ENCODE measurements around the gene MMEL1.
A peak's percentile ranks its signal among the peaks of the same experiment; 100 is the strongest.

Gene MMEL1

DNA sequence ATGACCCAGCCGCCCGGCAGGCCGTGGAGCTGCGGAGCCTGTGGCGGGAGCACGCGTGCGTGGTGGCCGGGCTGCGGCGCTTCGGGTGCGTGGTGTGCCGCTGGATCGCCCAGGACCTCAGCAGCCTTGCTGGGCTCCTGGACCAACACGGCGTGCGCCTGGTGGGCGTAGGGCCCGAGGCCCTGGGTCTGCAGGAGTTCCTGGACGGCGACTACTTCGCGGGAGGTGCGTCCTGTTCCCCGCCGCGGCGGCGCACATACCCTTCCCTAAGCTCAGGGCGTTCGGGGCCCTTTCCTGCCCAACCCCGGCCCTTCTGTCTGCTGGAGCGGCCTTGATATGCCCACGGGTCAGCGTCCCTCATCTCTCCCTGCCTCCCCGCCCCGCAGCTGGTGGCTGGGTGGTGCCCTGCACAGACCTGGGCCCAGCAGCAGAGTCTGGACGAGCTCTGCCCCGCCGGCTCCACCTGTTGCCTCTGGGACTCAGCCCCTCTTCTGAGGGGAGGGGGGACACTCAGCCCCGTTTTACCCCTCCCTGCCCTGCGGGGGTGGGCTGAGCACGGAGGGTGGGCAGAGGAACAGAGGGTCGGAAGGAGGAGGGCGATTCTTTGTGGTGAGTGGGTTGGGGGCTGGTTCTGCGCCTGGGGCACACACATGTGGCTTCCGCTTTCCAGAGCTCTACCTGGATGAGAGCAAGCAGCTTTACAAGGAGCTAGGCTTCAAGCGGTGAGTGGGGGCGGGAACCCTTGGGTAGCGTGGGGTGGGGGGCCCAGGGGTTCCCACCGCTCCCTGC lies 45.6 kb downstream of the MMEL1 start:
- peak; percentile 23 to 44 for DNase-seq (ENCODE audit: low read depth in 1 of 2, low spot score in 1 of 2)
- Histone ChIP-seq H3K27ac (replicated peaks) (0 out of 2 replicates have a peak overlapping the region, but pooled peaks have one; percentile 5), H3K27me3 (ENCODE audit: insufficient read depth, poor library complexity, severe bottlenecking) (no peaks in the 10 kb centered on the region), H3K4me3 (replicated peaks; ENCODE audit: insufficient read depth, low read length) (peak overlapping the region; percentile 75)
- TF ChIP-seq, protein P1, sequence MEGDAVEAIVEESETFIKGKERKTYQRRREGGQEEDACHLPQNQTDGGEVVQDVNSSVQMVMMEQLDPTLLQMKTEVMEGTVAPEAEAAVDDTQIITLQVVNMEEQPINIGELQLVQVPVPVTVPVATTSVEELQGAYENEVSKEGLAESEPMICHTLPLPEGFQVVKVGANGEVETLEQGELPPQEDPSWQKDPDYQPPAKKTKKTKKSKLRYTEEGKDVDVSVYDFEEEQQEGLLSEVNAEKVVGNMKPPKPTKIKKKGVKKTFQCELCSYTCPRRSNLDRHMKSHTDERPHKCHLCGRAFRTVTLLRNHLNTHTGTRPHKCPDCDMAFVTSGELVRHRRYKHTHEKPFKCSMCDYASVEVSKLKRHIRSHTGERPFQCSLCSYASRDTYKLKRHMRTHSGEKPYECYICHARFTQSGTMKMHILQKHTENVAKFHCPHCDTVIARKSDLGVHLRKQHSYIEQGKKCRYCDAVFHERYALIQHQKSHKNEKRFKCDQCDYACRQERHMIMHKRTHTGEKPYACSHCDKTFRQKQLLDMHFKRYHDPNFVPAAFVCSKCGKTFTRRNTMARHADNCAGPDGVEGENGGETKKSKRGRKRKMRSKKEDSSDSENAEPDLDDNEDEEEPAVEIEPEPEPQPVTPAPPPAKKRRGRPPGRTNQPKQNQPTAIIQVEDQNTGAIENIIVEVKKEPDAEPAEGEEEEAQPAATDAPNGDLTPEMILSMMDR (IDR thresholded peaks at IDR 0.05; ENCODE audit: insufficient read depth, low read length): no peak
- TF ChIP-seq, protein P2, sequence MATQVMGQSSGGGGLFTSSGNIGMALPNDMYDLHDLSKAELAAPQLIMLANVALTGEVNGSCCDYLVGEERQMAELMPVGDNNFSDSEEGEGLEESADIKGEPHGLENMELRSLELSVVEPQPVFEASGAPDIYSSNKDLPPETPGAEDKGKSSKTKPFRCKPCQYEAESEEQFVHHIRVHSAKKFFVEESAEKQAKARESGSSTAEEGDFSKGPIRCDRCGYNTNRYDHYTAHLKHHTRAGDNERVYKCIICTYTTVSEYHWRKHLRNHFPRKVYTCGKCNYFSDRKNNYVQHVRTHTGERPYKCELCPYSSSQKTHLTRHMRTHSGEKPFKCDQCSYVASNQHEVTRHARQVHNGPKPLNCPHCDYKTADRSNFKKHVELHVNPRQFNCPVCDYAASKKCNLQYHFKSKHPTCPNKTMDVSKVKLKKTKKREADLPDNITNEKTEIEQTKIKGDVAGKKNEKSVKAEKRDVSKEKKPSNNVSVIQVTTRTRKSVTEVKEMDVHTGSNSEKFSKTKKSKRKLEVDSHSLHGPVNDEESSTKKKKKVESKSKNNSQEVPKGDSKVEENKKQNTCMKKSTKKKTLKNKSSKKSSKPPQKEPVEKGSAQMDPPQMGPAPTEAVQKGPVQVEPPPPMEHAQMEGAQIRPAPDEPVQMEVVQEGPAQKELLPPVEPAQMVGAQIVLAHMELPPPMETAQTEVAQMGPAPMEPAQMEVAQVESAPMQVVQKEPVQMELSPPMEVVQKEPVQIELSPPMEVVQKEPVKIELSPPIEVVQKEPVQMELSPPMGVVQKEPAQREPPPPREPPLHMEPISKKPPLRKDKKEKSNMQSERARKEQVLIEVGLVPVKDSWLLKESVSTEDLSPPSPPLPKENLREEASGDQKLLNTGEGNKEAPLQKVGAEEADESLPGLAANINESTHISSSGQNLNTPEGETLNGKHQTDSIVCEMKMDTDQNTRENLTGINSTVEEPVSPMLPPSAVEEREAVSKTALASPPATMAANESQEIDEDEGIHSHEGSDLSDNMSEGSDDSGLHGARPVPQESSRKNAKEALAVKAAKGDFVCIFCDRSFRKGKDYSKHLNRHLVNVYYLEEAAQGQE (IDR thresholded peaks at IDR 0.05; ENCODE audit: insufficient replicate concordance, low read depth): no peak
- TF ChIP-seq POLR2AphosphoS5 (IDR thresholded peaks at IDR 0.05; ENCODE audit: low read depth) (no peak), SPI1 (IDR thresholded peaks at IDR 0.05; ENCODE audit: borderline replicate concordance, low read depth) (no peak), GABPA (IDR thresholded peaks at IDR 0.05; ENCODE audit: low read depth) (no peak)

DNA sequence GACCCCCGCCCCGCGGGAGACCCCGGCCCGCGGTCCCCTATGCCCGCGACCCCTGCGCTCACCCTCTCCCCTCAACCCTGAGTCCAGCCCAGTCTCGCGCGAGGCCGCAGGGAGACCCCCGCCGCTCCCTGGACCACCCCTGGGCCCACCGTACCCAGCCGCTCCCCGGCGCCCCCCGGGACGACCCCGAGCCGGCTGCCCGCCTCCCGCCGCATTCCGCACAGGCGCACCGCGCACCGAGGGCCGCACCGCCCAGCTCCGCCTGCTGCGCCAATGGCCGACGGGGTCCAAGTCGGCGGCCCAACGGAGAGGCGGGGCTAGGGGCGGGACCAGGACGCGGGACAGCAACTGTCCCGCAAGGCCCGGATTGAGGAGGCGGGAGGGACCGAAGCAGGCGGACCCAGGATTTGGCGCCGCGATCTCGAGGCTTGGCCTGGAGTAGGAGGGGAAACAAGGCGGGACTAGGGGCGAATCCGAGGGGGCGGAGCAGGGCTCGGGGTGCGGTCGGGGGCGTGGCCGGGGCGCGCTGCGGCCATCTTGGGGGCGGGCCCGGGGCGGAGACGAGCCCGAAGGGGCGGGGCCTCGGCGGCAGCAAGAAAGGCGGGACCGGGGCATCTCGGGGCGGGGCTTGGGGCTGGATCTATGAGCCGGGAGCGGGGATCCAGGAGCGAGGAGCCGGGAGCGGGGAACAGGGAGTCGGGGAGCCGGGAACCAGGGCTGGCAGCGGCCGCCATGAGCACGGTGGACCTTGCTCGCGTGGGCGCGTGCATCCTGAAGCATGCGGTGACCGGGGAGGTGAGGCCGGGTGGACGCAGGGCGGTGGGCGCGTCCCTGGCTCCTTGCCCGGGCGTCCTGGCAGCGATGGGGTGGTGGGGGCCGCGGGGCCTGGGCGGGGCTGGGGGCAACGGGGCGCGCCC lies 46.4 kb downstream of the MMEL1 start, which contains the start of gene PRXL2B:
PRXL2B (plus strand) TSS at position 624 of the 917 bp plus-strand sequence; CDS start at position 733, 109 bp downstream.
- TF ChIP-seq GABPA (IDR thresholded peaks at IDR 0.05; ENCODE audit: low read depth): no peak
- 0 out of 2 replicates have a peak, but pooled peaks have one; percentile 7 for TF ChIP-seq POLR2AphosphoS5 (IDR thresholded peaks at IDR 0.05; ENCODE audit: low read depth)
- TF ChIP-seq, protein P1 (IDR thresholded peaks at IDR 0.05; ENCODE audit: insufficient read depth, low read length): no peak
- TF ChIP-seq, protein P2 (IDR thresholded peaks at IDR 0.05; ENCODE audit: insufficient replicate concordance, low read depth): peak; percentile 79
- TF ChIP-seq SPI1 (IDR thresholded peaks at IDR 0.05; ENCODE audit: borderline replicate concordance, low read depth): no peak
- Histone ChIP-seq H3K27me3 (ENCODE audit: insufficient read depth, poor library complexity, severe bottlenecking) (no peaks in the 10 kb centered on the region), H3K27ac (replicated peaks) (peak within 1 kb of the TSS; percentile 91), H3K4me3 (replicated peaks; ENCODE audit: insufficient read depth, low read length) (peak within 1 kb of the TSS; percentile 75)
- DNase-seq (ENCODE audit: low read depth in 1 of 2, low spot score in 1 of 2): peak; percentile 98 to 99

DNA sequence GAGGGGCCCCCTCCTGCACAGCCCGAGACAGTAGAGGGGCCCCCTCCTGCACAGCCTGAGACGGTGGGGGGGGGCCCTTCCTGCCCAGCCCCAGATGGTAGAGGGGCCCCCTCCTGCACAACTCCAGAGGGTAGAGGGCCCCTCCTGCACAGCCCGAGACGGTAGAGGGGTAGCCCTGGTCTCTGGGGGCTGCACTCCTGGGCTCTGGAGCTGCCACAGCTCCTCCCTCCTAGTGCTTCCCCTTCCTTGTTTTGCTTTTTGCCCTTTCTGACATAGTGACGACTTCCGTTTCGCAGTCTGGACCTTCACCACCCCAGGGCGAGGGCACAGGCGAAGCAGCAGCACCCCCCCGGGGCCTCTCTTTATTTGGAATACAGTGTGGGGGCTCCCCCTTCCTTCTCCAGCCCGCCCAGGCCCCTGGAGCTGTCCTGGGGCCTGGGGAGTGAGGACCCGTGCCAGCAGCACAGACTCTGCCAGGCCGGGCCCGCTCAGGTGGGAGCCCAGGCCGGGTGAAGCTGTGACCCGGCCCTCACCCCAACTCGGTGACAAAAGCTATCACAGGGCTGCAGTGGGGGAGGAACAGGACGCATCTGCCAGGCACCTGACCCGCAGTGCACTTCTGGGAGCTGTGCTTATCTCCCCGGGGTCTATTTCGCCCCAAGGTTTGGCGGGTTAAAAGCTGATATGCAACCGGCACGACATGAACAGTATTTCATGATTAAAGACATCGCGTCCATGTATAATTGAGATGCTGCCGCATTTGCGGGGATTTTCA lies 47.3 kb downstream of the MMEL1 start:
- peak; percentile 79 to 88 for DNase-seq (ENCODE audit: low read depth in 1 of 2, low spot score in 1 of 2)
- TF ChIP-seq, protein P2 (IDR thresholded peaks at IDR 0.05; ENCODE audit: insufficient replicate concordance, low read depth): no peak
- TF ChIP-seq SPI1 (IDR thresholded peaks at IDR 0.05; ENCODE audit: borderline replicate concordance, low read depth): peak; percentile 59; the same call in 1 of the 2 replicates
- peak; percentile 86 for TF ChIP-seq POLR2AphosphoS5 (IDR thresholded peaks at IDR 0.05; ENCODE audit: low read depth)
- peak; percentile 69 for TF ChIP-seq GABPA (IDR thresholded peaks at IDR 0.05; ENCODE audit: low read depth)
- TF ChIP-seq, protein P1 (IDR thresholded peaks at IDR 0.05; ENCODE audit: insufficient read depth, low read length): no peak

More for the DNA sequence above, 47.3 kb downstream of the MMEL1 start:
- no peaks in the 10 kb centered on the region for H3K27me3 ChIP-seq (ENCODE audit: insufficient read depth, poor library complexity, severe bottlenecking)
- H3K4me3 ChIP-seq (replicated peaks; ENCODE audit: insufficient read depth, low read length): peak overlapping the region; percentile 75
- peak overlapping the region; percentile 91 for H3K27ac ChIP-seq (replicated peaks)
